ENCODE results near the gene CAMK1.

GRCh38 chr3:9791790-9792404 lies 22.1 kb upstream of the CAMK1 start:
- TF ChIP-seq CTCF (IDR thresholded peaks at IDR 0.05; ENCODE audit: insufficient read depth, low read depth, low read length), result no peak
- no peak for TF ChIP-seq EZH2 (IDR thresholded peaks at IDR 0.05; ENCODE audit: insufficient read depth, low read length)

All from astrocyte (in vitro differentiated cells and primary cell).